Mesenchymal stem cell (in vitro differentiated cells and primary cell): ENCODE measurements around the gene SOX18.

ENCODE experiments used
- DNase-seq: peaks from one replicate; pipeline ENCODE4 v3.0.0-alpha.2; 2013
- H2AFZ ChIP-seq: one replicate; pipeline ENCODE4 v1.6.1; 2013; ENCODE audit warnings: low read depth, mild to moderate bottlenecking, control low read depth, inconsistent platforms, low read length, moderate library complexity
- H2AK5ac ChIP-seq: 2 replicates; pipeline ENCODE4 v1.6.1; 2013; ENCODE audit warnings: low read length, moderate library complexity, mild to moderate bottlenecking, inconsistent platforms; ENCODE audit not compliant: severe bottlenecking
- H2BK120ac ChIP-seq: one replicate; pipeline ENCODE4 v1.6.1; 2013; ENCODE audit warnings: low read depth, mild to moderate bottlenecking, inconsistent platforms, low read length, moderate library complexity
- H2BK12ac ChIP-seq, 2 experiments: one replicate each; pipeline ENCODE4 v1.6.1; 2013; ENCODE audit warnings: inconsistent platforms in 2 of 2, low read length in 2 of 2, mild to moderate bottlenecking in 2 of 2, moderate library complexity in 2 of 2, control low read depth in 1 of 2
- H2BK15ac ChIP-seq: one replicate; pipeline ENCODE4 v1.6.1; 2013; ENCODE audit warnings: mild to moderate bottlenecking, low read depth, inconsistent platforms; ENCODE audit not compliant: poor library complexity, severe bottlenecking
- H2BK5ac ChIP-seq: 2 replicates; pipeline ENCODE4 v1.6.1; 2013; ENCODE audit warnings: low read depth, mild to moderate bottlenecking, low read length, control low read depth, inconsistent platforms; ENCODE audit not compliant: poor library complexity, severe bottlenecking
- H3K14ac ChIP-seq, 2 experiments: one replicate each; pipeline ENCODE4 v1.6.1; 2013; ENCODE audit warnings: inconsistent platforms in 2 of 2, low read length in 2 of 2, control low read depth in 1 of 2, mild to moderate bottlenecking in 1 of 2, moderate library complexity in 1 of 2
- H3K18ac ChIP-seq, 2 experiments: one replicate each; pipeline ENCODE4 v1.6.1; 2013; ENCODE audit warnings: inconsistent platforms in 2 of 2, low read length in 2 of 2, control low read depth in 1 of 2, low read depth in 1 of 2, mild to moderate bottlenecking in 1 of 2
- H3K23ac ChIP-seq, 2 experiments: one replicate each; pipeline ENCODE4 v1.6.1; 2013; ENCODE audit warnings: inconsistent platforms in 2 of 2, low read length in 2 of 2, mild to moderate bottlenecking in 2 of 2, moderate library complexity in 2 of 2, control low read depth in 1 of 2
- H3K27ac ChIP-seq: 2 replicates; pipeline ENCODE4 v1.5.1; 2013; ENCODE audit warnings: mild to moderate bottlenecking, moderate library complexity, low read length, control low read depth, inconsistent platforms; ENCODE audit not compliant: poor library complexity, severe bottlenecking
- H3K27me3 ChIP-seq, 2 experiments: 2 replicates each; pipeline versions ENCODE4 v1.6.1 to v1.7.0; 2013; ENCODE audit warnings: low read length in 2 of 2, mild to moderate bottlenecking in 2 of 2, moderate library complexity in 2 of 2, control low read depth in 1 of 2, inconsistent platforms in 1 of 2; ENCODE audit not compliant: control insufficient read depth in 1 of 2, insufficient read depth in 1 of 2
- H3K36me3 ChIP-seq, 2 experiments: 2 replicates each; pipeline versions ENCODE4 v1.6.1 to v1.7.0; 2013; ENCODE audit warnings: low read length in 2 of 2, control low read depth in 1 of 2, inconsistent platforms in 1 of 2, low read depth in 1 of 2, mild to moderate bottlenecking in 1 of 2; ENCODE audit not compliant: insufficient read depth in 2 of 2, control insufficient read depth in 1 of 2
- H3K4ac ChIP-seq, 2 experiments: one replicate each; pipeline ENCODE4 v1.6.1; 2013; ENCODE audit warnings: inconsistent platforms in 2 of 2, low read length in 2 of 2, mild to moderate bottlenecking in 2 of 2, moderate library complexity in 2 of 2, control low read depth in 1 of 2, low read depth in 1 of 2
- H3K4me1 ChIP-seq: 2 replicates; pipeline ENCODE4 v1.6.1; 2013; ENCODE audit warnings: low read depth, low read length, control low read depth; ENCODE audit not compliant: control insufficient read depth, insufficient read depth
- H3K4me2 ChIP-seq: 2 replicates; pipeline ENCODE4 v1.6.1; 2013; ENCODE audit warnings: low read length, mild to moderate bottlenecking, inconsistent platforms; ENCODE audit not compliant: poor library complexity, severe bottlenecking
- H3K4me3 ChIP-seq, 2 experiments: 2 replicates each; pipeline versions ENCODE4 v1.5.1 to v1.7.0; 2013; ENCODE audit warnings: low read length in 2 of 2, mild to moderate bottlenecking in 2 of 2, control low read depth in 1 of 2, low read depth in 1 of 2; ENCODE audit not compliant: insufficient read depth in 1 of 2
- H3K79me1 ChIP-seq: replicated peaks from 2 replicates; pipeline ENCODE4 v1.6.1; 2013; ENCODE audit warnings: mild to moderate bottlenecking, control low read depth, low read length, inconsistent platforms; ENCODE audit not compliant: poor library complexity, severe bottlenecking
- H3K9ac ChIP-seq: 2 replicates; pipeline ENCODE4 v1.7.0; 2013; ENCODE audit warnings: mild to moderate bottlenecking, low read length, moderate library complexity
- H3K9me3 ChIP-seq: 2 replicates; pipeline ENCODE4 v1.7.0; 2013; ENCODE audit warnings: mild to moderate bottlenecking, low read length; ENCODE audit not compliant: control insufficient read depth
- H4K8ac ChIP-seq: one replicate; pipeline ENCODE4 v1.6.1; 2013; ENCODE audit warnings: inconsistent platforms, mild to moderate bottlenecking, low read length, moderate library complexity
- H4K91ac ChIP-seq: one replicate; pipeline ENCODE4 v1.6.1; 2013; ENCODE audit warnings: mild to moderate bottlenecking, low read length, inconsistent platforms
- WGBS: methylation state at CpG from one replicate; pipeline ENCODE4 v1.1.7; 2013; ENCODE audit warnings: mixed read lengths; 5-methylcytosine and 5-hydroxymethylcytosine counted together

Gene SOX18

GRCh38 chr20:64040231-64041039 lies 9.0 kb downstream of the SOX18 start:
- Histone ChIP-seq H3K27ac (no peak overlapping the region), H3K4me1 (peaks cover 56% of the 10 kb centered on the region), H3K14ac (no peak overlapping the region), H2BK5ac (no peak overlapping the region), H2BK12ac (no peak overlapping the region), H4K91ac (no peak overlapping the region), H2AFZ (no peak overlapping the region), H3K4me3 (no peak overlapping the region), H2BK15ac (no peak overlapping the region), H3K23ac (peak overlapping the region in 1 of 2 experiments; percentile 60), H4K8ac (no peak overlapping the region), H2BK120ac (no peak overlapping the region), H3K9ac (no peak overlapping the region), H3K79me1 (no peaks in the 10 kb centered on the region), H3K4me2 (no peak overlapping the region), H3K36me3 (peaks cover under 1 to 10% of the 10 kb centered on the region in 2 experiments), H3K9me3 (no peaks in the 10 kb centered on the region), H3K4ac (no peak overlapping the region), H2AK5ac (no peak overlapping the region), H3K27me3 (peaks cover 35 to 63% of the 10 kb centered on the region in 2 experiments), H3K18ac (no peak overlapping the region)
- WGBS: 79% methylated on average over 12 of the region's 12 CpGs
- DNase-seq: no peak

- no peak overlapping the region for H2AK5ac ChIP-seq
- no peak overlapping the region for H3K23ac ChIP-seq
- no peak overlapping the region for H4K91ac ChIP-seq
- 16% methylated on average over 16 of the region's 17 CpGs for WGBS
- peaks cover 47% of the 10 kb centered on the region for H3K4me1 ChIP-seq
- H3K9me3 ChIP-seq: no peaks in the 10 kb centered on the region
- no peak for DNase-seq
- no peaks in the 10 kb centered on the region for H3K79me1 ChIP-seq
- H3K9ac ChIP-seq: no peak overlapping the region
- peak overlapping the region; percentile 35 for H4K8ac ChIP-seq
- peak overlapping the region in 1 of 2 experiments; percentile 51 for H3K4me3 ChIP-seq
- no peak overlapping the region for H2AFZ ChIP-seq
- H2BK15ac ChIP-seq: no peak overlapping the region
- H3K4ac ChIP-seq: no peak overlapping the region
- no peak overlapping the region for H2BK12ac ChIP-seq
- H3K27me3 ChIP-seq: peaks cover 35 to 58% of the 10 kb centered on the region in 2 experiments
- no peak overlapping the region for H3K14ac ChIP-seq
- no peak overlapping the region for H3K18ac ChIP-seq
- peak overlapping the region; percentile 88 for H3K4me2 ChIP-seq
- H3K27ac ChIP-seq: no peak overlapping the region
- H2BK5ac ChIP-seq: no peak overlapping the region
- peak overlapping the region; percentile 52 for H2BK120ac ChIP-seq
- H3K36me3 ChIP-seq: peaks cover 9 to 19% of the 10 kb centered on the region in 2 experiments
Measured at GRCh38 chr20:64039293-64040160, 9.9 kb downstream of the SOX18 start.

- Histone ChIP-seq H2BK15ac (no peak overlapping the region), H3K23ac (no peak overlapping the region), H3K36me3 (peaks cover 15 to 27% of the 10 kb centered on the region in 2 experiments), H3K9ac (no peak overlapping the region), H3K27ac (no peak overlapping the region), H2BK12ac (no peak overlapping the region), H3K79me1 (no peaks in the 10 kb centered on the region), H3K18ac (peak overlapping the region; percentile 6 to 24), H3K14ac (no peak overlapping the region), H2AK5ac (no peak overlapping the region), H3K4ac (no peak overlapping the region), H4K8ac (peak overlapping the region; percentile 35), H3K27me3 (peaks cover 35 to 58% of the 10 kb centered on the region in 2 experiments), H3K4me2 (peak overlapping the region; percentile 88), H3K9me3 (no peaks in the 10 kb centered on the region), H3K4me3 (peak overlapping the region; percentile 46 to 51), H3K4me1 (peaks cover 45% of the 10 kb centered on the region), H2BK120ac (peak overlapping the region; percentile 52), H4K91ac (peak overlapping the region; percentile 20), H2AFZ (peak overlapping the region; percentile 43), H2BK5ac (no peak overlapping the region)
- peak; percentile 74 for DNase-seq
- under 1% methylated on average over 72 of the region's 91 CpGs for WGBS
Measured at GRCh38 chr20:64038565-64039292, 10.7 kb downstream of the SOX18 start.
